ENCODE results near the gene SH3GL2. TPM values are rescaled to one million over a fixed set of nuclear protein-coding genes. Genes with fewer than 3 reads are reported as not detected.

SH3GL2 gene
- total RNA-seq (2022) (not detected in 2 replicates), Bru-seq, nascent RNA (percentile 9 among the genes with signal in this experiment), BruChase-seq, experiment 1, labeled RNA remaining after a 6-hour chase (percentile 26 among the genes with signal in this experiment), BruChase-seq, experiment 2, labeled RNA remaining after a 2-hour chase (percentile 16 among the genes with signal in this experiment)
- long read RNA-seq: 0 reads

DNA sequence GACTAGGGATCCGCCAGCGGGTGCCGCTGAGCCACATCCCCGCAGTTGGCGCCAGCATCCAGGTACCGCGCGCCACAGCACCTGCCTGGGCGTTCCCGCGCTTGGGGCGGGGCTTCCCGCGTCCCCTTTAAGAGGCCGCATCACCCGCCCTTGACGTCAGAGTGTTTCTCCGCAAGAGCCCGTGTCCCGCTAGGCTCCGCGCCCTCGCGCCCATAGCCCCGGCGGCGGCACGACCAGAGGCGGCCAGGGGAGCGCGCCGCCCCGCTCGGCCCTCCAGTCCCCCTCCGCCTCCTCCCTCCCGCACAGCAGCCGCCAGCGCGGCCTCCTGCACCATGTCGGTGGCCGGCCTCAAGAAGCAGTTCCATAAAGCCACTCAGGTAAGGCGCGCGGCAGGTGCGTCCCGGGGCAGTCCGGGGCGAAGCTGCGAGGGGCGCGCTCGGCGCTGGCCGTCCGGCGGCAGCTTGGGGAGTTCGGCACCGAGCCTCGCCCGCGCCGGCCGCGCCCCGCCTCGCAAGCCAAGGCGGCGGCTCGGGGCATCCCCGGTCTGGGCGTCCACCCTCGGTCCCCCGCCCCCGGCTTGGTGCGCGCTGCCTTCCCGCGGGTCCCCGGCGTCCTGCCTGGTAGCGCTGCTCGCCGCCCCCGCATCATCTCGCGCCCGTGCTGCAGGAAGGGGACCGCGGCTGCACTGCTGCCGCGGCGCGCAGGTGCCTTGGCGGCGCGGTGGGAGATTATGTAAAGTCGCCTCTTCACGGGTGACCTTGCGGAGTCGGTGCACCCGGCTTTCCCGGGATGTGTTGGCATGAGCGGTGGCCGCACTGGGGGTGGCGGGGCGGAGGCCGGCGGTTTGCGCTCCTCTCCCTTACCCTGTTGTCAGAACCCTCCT is at the start of gene SH3GL2:
SH3GL2 (plus strand) TSS at position 156 of the 883 bp plus-strand sequence.
- H3K4me1 Mint-ChIP-seq (ENCODE audit: insufficient read depth, unreplicated experiment): no peaks in the 10 kb centered on the region
- H3K27ac Mint-ChIP-seq (ENCODE audit: low read depth, unreplicated experiment): no peak within 1 kb of the TSS
- DNase-seq (ENCODE audit: unreplicated experiment): peak; percentile 13
- H3K27me3 Mint-ChIP-seq (ENCODE audit: insufficient read depth, unreplicated experiment): peaks cover 57% of the 10 kb centered on the region
- ChIA-PET POLR2A (no interaction called here), CTCF (no interaction called here)
- TF ChIP-seq, protein P1, sequence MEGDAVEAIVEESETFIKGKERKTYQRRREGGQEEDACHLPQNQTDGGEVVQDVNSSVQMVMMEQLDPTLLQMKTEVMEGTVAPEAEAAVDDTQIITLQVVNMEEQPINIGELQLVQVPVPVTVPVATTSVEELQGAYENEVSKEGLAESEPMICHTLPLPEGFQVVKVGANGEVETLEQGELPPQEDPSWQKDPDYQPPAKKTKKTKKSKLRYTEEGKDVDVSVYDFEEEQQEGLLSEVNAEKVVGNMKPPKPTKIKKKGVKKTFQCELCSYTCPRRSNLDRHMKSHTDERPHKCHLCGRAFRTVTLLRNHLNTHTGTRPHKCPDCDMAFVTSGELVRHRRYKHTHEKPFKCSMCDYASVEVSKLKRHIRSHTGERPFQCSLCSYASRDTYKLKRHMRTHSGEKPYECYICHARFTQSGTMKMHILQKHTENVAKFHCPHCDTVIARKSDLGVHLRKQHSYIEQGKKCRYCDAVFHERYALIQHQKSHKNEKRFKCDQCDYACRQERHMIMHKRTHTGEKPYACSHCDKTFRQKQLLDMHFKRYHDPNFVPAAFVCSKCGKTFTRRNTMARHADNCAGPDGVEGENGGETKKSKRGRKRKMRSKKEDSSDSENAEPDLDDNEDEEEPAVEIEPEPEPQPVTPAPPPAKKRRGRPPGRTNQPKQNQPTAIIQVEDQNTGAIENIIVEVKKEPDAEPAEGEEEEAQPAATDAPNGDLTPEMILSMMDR (IDR thresholded peaks at IDR 0.05; ENCODE audit: unreplicated experiment): no peak
- no peaks in the 10 kb centered on the region for H3K36me3 Mint-ChIP-seq (ENCODE audit: insufficient read depth, unreplicated experiment)
- no TSS peak for BruUV-seq (replicated peaks)
- H3K9me3 Mint-ChIP-seq (ENCODE audit: unreplicated experiment): no peaks in the 10 kb centered on the region
- intact Hi-C loops (cut with micrococcal nuclease): loop anchor here (10.0 kb wide), 1 partner anchor 76 kb away; no protein-coding TSS in a partner anchor
- H3K4me3 Mint-ChIP-seq (ENCODE audit: unreplicated experiment): peak within 1 kb of the TSS; percentile 59

GRCh38 chr9:17531642-17532254 is 47.1 kb upstream of the SH3GL2 start:
- Mint-ChIP-seq H3K27me3 (ENCODE audit: insufficient read depth, unreplicated experiment) (peaks cover 36% of the 10 kb centered on the region), H3K4me1 (ENCODE audit: insufficient read depth, unreplicated experiment) (no peaks in the 10 kb centered on the region), H3K36me3 (ENCODE audit: insufficient read depth, unreplicated experiment) (no peaks in the 10 kb centered on the region), H3K27ac (ENCODE audit: low read depth, unreplicated experiment) (no peak overlapping the region), H3K9me3 (ENCODE audit: unreplicated experiment) (no peaks in the 10 kb centered on the region), H3K4me3 (ENCODE audit: unreplicated experiment) (no peak overlapping the region)
- intact Hi-C loops (cut with micrococcal nuclease): loop anchor here (1.0 to 10.0 kb wide), 3 partner anchors 271 to 1923 kb away; no protein-coding TSS in a partner anchor
- no TSS peak for BruUV-seq (replicated peaks)
- DNase-seq (ENCODE audit: unreplicated experiment): peak; percentile 56
- ChIA-PET POLR2A (interaction anchor here (1.3 kb wide), 1 partner anchor 269 kb away, joined by 3 read pairs; no protein-coding TSS in a partner anchor), CTCF (interaction anchor here (0.5 to 5.4 kb wide), 41 partner anchors 7 to 1980 kb away, joined by 3 to 73 read pairs (median 4); no protein-coding TSS in a partner anchor)
- TF ChIP-seq, protein P1 (IDR thresholded peaks at IDR 0.05; ENCODE audit: unreplicated experiment): peak; percentile 81

DNA sequence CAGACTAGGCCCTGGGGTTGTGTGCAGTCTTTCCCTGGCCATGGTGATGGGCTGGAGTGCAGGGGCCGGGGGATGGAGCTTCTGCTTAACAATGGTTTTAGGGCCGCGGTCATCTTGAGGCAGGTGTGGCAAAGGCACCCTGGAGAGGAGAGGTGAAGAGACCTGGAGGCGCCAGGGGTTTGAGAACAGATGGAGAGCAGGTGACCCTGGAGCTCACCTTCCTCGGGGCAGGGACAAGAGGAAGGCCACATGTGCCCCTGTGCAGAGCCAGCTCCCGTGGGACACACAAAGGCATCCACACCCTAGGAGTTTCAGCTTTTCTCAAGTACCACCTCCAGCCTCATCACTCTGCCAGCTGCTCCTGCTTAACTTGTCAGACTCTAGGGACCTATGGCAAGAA is 46.4 kb upstream of the SH3GL2 start:
- POLR2A ChIA-PET: interaction anchor here (1.3 kb wide), 1 partner anchor 268 kb away, joined by 3 read pairs; no protein-coding TSS in a partner anchor
- no peak for DNase-seq (ENCODE audit: unreplicated experiment)
- Mint-ChIP-seq H3K4me1 (ENCODE audit: insufficient read depth, unreplicated experiment) (no peaks in the 10 kb centered on the region), H3K36me3 (ENCODE audit: insufficient read depth, unreplicated experiment) (no peaks in the 10 kb centered on the region), H3K9me3 (ENCODE audit: unreplicated experiment) (no peaks in the 10 kb centered on the region), H3K27me3 (ENCODE audit: insufficient read depth, unreplicated experiment) (peaks cover 42% of the 10 kb centered on the region), H3K27ac (ENCODE audit: low read depth, unreplicated experiment) (no peak overlapping the region), H3K4me3 (ENCODE audit: unreplicated experiment) (no peak overlapping the region)
- CTCF ChIA-PET: interaction anchor here (0.5 to 5.4 kb wide), 44 partner anchors 8 to 1979 kb away, joined by 3 to 73 read pairs (median 4); no protein-coding TSS in a partner anchor
- BruUV-seq (replicated peaks): no TSS peak
- TF ChIP-seq, protein P1 (IDR thresholded peaks at IDR 0.05; ENCODE audit: unreplicated experiment): no peak
- intact Hi-C loops (cut with micrococcal nuclease): loop anchor here (10.0 kb wide), 1 partner anchor 1922 kb away; no protein-coding TSS in a partner anchor
